Measurements from ENCODE around the gene CDC42BPB.

CDC42BPB gene

DNA sequence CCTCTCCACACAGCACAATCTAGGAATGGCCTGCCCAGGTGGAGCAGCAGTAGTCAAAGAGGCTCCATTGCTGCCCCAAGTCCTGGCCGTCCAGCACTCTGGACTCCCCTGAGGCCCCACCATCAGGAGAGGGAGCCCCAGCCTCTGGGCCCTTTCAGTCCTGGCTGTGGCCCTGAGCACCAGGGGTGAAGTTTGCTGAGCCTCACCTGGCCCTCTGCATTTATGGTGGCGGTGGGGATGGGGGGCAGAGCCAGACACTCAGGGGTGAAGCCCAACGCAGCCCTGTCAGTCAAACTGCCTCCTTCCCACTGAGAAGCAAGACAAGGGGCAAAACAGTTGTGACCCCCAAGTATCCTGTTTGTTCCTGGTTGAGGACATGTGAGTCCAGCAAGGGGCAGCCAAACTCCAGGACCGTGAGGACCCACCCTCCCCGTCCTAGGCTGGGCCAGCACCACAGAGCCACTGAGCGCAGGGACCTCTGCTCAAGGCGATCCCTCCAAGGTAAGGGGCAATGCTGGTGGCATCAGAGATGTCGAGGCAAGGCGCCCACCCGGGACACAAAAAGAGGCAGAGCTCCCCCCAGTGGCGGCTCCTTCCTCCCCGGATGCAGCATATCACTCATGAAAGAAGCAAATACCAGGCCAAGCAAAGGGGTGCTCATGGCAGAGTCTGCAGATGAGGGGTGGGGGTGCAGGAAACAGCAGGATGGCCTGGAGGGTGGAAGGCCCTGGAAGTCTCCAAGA lies 139.7 kb downstream of the CDC42BPB start:
- Histone ChIP-seq H3K4me3 (ENCODE audit: low read length) (no peak overlapping the region), H3K36me3 (ENCODE audit: insufficient read depth, low read length) (no peaks in the 10 kb centered on the region), H3K27me3 (ENCODE audit: insufficient read depth, low read length) (no peaks in the 10 kb centered on the region)

DNA sequence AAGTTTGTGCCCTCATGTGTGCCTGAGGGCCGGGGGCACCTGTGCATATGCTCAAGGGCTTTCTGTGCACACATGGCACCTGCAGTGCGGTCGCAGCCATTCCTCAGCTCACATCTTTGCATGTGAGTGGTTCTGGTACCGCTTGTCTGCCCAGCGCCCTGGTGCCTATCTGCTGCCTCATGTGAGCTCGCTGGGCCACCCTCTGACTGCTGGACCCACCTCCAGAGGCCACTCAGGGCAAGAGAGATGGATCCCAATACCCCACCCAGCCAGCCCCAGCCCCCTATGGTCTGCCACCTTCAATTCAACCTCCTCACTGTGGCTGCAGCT lies 140.3 kb downstream of the CDC42BPB start:
- Histone ChIP-seq H2AFZ (ENCODE audit: low read depth, low read length) (no peak overlapping the region), H3K9me3 (ENCODE audit: low read length) (peaks cover 3% of the 10 kb centered on the region), H3K36me3 (ENCODE audit: insufficient read depth, low read length) (no peaks in the 10 kb centered on the region), H3K4me3 (ENCODE audit: low read length) (no peak overlapping the region), H3K4me1 (ENCODE audit: insufficient read depth, low read length) (no peaks in the 10 kb centered on the region), H3K27me3 (ENCODE audit: insufficient read depth, low read length) (no peaks in the 10 kb centered on the region)

More for the DNA sequence above, 139.7 kb downstream of the CDC42BPB start:
- Histone ChIP-seq H2AFZ (ENCODE audit: low read depth, low read length) (no peak overlapping the region), H3K9me3 (ENCODE audit: low read length) (peaks cover 3% of the 10 kb centered on the region), H3K4me1 (ENCODE audit: insufficient read depth, low read length) (no peaks in the 10 kb centered on the region)

DNA sequence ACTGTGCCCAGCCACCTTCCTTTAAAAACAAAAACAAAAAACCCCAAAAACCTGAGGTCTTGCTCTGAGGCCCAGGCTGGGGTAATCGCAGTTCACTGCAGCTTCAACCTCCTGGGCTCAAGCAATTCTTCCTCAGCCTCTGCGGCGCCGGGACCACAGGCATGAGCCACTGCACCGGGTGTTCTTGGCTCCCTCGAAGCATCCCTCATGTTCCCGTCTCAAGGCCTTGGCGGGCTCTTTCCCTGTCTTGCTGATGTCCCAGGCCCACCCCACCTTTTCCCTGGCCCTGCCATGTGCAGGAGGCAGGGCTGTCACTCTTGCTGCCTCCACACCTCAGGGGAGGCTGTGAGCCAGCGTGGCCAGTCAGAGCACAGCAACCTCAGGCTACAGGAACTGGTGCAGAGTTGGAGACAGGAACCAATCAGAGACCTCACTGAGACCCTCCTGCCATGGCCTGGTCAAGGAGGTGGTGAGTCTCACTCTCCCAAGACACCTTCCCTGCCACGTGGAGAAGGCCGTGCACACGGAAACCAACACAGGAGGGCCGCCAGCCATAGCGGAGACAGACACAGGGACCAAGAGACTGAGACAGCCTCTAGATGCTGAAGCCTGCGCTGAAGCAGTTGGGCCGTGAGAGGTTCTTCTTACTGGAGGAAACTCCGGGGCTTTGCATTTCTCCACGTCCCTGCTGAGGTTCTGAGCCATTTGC lies 140.8 kb downstream of the CDC42BPB start:
- H3K9me3 ChIP-seq (ENCODE audit: low read length), result peaks cover 3% of the 10 kb centered on the region
- H3K27me3 ChIP-seq (ENCODE audit: insufficient read depth, low read length), result no peaks in the 10 kb centered on the region
- H3K36me3 ChIP-seq (ENCODE audit: insufficient read depth, low read length), result peaks cover 3% of the 10 kb centered on the region
- H3K4me1 ChIP-seq (ENCODE audit: insufficient read depth, low read length), result no peaks in the 10 kb centered on the region
- no peak overlapping the region for H3K4me3 ChIP-seq (ENCODE audit: low read length)
- no peak overlapping the region for H2AFZ ChIP-seq (ENCODE audit: low read depth, low read length)

DNA sequence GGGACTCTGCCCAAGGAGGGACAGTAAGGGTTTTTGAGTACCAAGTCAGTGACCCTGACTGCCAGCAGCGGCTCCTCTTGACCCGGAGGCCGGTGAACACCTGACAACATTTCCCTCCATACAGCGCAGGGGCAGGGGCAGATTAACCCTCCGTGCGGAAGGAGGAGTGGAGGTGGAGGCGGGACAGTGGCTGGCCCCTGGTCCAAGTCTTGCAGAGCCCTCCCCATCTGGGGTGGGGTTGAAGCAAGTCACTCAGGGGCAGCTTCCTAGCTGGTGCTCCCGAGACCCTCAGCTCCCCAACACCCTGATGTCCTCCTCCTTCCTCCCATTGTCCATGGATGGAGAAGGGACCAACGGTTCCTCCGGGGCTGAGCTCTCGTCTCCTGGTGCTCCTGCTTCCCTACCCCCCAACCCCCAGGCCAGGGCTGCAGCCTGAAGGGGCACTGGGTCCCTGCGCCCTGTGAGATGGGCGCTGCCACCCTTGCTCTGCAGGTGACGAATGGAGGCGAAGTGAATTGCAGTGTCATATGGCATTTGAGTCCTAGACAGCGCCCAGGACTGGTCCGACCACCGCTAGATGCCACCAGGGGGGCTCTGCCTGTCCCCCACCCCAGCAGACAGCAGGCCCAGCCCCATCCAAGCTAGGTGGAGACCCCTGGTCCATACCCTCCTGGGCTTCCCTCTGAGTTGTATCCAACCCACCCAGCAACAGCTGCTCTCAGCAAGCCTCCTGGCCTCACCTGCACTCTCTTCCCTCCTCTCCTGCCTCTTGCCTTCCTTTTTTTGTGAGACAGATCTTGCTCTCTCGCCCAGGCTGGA lies 141.8 kb downstream of the CDC42BPB start:
- Histone ChIP-seq H3K9me3 (ENCODE audit: low read length) (peaks cover 3% of the 10 kb centered on the region), H2AFZ (ENCODE audit: low read depth, low read length) (no peak overlapping the region), H3K27me3 (ENCODE audit: insufficient read depth, low read length) (no peaks in the 10 kb centered on the region), H3K4me1 (ENCODE audit: insufficient read depth, low read length) (no peaks in the 10 kb centered on the region), H3K36me3 (ENCODE audit: insufficient read depth, low read length) (peaks cover 3% of the 10 kb centered on the region), H3K4me3 (ENCODE audit: low read length) (no peak overlapping the region)

DNA sequence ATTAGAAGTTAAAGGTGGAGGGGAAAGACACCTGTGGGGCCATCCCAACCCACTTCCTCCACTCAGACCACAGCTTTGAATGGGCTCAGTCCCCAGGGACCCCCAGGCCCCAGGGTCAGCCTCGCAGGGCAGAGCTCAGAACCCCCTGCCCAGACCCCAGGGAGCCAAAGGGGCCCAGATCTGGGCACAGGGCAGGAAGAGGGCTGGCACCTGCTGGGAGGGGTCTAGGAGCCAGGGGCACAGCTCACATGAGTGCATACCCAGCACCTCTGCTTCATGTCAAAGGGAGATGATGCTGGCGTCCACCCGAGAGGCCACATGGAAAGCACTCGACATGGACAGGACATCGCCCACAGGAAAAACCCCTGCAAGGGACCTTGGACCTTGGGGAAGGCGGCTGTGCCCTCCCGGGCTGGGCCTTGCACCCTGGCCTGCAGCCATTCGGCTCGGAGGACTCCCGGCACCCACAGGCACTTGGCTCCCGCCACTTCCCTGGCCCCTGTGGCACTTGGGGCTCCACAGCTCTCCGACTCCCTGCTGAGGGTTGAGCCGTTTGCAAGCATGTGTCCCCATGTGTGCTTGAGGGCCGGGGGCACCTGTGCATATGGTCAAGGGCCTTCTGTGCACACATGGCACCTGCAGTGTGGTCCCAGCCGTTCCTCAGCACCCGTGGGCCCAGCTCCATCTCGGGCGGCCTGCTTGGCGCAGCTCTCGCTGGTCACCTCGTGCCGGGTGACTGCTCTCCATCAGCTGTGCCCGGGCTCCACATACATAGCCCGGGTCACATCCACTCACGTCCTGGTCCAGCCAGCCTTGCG lies 142.7 kb downstream of the CDC42BPB start:
- H3K27me3 ChIP-seq (ENCODE audit: insufficient read depth, low read length), result no peaks in the 10 kb centered on the region
- H3K36me3 ChIP-seq (ENCODE audit: insufficient read depth, low read length), result peaks cover 3% of the 10 kb centered on the region
- H3K9me3 ChIP-seq (ENCODE audit: low read length), result no peaks in the 10 kb centered on the region
- no peak overlapping the region for H3K4me3 ChIP-seq (ENCODE audit: low read length)
- H3K4me1 ChIP-seq (ENCODE audit: insufficient read depth, low read length), result no peaks in the 10 kb centered on the region
- no peak overlapping the region for H2AFZ ChIP-seq (ENCODE audit: low read depth, low read length)

DNA sequence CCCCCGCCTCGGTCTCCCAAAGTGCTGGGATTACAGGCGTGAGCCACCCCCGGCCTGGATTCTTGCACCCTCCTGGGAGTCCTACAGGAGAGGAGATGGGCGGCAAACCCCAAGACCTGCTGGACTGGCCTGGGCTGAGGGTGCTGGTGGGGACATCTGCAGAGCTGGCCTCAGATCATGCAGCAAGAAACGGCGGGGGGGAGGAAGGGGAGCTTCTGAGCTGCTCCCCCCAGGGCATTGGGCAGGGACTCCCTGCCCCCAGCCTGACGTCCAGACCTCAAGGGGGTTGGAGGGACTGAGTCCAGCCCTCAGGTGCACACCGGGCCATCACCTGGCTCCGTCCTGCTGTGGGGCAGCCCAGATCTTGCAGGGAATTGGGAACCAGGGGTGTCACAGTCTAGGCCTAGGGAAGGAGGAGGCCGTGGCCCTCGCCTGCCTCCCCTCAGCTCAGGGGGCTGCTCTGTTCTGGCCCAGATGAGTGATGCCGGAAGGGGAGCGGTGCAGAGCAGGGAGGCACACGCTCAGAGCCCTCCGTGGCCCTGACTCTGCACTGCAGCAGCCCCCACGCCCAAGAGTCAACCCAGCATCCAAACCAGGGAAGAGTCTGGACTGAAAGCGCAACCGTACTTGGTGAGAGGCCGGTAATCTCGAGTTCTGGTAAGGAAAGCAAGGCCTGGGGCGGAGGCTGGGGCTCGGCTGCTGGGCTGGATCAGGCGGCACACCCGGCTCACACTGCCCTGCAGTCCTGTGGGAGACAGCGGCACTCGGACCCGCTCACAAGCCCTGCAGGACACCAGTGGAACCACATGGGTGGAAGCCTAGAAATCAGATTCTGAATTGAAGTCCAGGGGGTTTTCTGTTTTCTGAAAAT lies 143.8 kb downstream of the CDC42BPB start:
- Histone ChIP-seq H2AFZ (ENCODE audit: low read depth, low read length) (no peak overlapping the region), H3K9me3 (ENCODE audit: low read length) (no peaks in the 10 kb centered on the region), H3K36me3 (ENCODE audit: insufficient read depth, low read length) (peaks cover 3% of the 10 kb centered on the region), H3K4me1 (ENCODE audit: insufficient read depth, low read length) (no peaks in the 10 kb centered on the region), H3K27me3 (ENCODE audit: insufficient read depth, low read length) (no peaks in the 10 kb centered on the region), H3K4me3 (ENCODE audit: low read length) (no peak overlapping the region)

DNA sequence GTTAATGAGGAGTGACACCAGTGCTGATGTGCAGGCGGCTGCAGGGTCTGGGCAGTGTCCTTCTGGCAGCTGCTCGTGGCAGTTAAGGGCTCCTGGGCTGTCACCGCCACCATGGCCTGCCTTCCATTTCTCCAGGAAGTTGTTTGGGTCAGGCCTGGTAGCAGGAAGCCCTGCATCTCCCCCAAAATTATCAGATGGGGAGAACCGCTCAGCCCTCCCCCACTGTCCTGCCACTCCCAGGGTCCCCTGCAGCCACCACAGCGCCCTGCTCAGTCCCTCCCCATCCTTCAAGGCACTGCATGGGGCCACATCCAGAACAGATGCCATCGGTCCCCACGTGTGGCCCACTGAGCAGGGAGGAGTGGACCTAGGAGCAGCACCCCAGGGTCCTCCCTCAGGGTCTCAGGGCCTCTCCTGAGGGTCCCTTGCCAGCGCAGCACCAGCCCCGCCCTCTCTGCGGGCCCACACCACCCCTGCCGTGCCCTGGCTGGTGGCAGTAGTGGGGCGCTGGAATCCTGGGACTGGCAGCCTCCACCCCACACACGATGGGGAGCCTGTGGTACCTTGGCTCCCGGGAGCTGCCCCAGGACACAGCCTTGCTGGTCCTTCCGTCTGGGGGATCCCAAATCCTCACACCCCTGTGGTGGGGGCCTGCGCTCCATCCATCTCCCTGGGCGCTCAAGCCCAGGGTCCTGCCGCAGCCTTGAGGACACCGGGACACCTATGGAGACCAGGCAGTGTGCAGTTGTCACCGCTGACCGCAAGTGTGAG lies 145.2 kb downstream of the CDC42BPB start:
- Histone ChIP-seq H2AFZ (ENCODE audit: low read depth, low read length) (no peak overlapping the region), H3K36me3 (ENCODE audit: insufficient read depth, low read length) (peaks cover 13% of the 10 kb centered on the region), H3K27me3 (ENCODE audit: insufficient read depth, low read length) (no peaks in the 10 kb centered on the region), H3K4me1 (ENCODE audit: insufficient read depth, low read length) (no peaks in the 10 kb centered on the region), H3K9me3 (ENCODE audit: low read length) (peaks cover 3% of the 10 kb centered on the region), H3K4me3 (ENCODE audit: low read length) (no peak overlapping the region)

DNA sequence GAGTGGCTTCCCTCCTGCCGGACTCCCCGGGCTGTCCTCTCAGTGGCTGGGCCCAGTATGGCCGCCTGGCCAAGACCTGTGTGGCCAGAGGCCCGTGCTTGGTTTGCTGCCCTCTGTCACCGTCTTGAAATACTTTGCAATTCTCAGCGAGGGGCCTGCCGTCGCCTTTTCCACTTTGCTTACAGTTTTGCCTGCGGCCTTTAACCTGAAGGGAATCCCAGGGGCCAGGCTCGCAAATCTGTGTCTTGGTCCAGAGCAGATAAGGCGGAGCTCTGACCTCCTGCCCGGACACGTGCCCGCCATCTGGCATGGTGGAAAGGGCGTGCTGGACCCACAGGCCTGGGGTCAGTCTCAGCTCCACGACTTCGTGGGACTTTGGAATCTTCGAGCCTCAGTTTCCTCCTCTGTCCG lies 145.8 kb downstream of the CDC42BPB start:
- Histone ChIP-seq H3K9me3 (ENCODE audit: low read length) (peaks cover 8% of the 10 kb centered on the region), H3K4me1 (ENCODE audit: insufficient read depth, low read length) (no peaks in the 10 kb centered on the region), H3K4me3 (ENCODE audit: low read length) (no peak overlapping the region), H3K36me3 (ENCODE audit: insufficient read depth, low read length) (peaks cover 19% of the 10 kb centered on the region), H3K27me3 (ENCODE audit: insufficient read depth, low read length) (no peaks in the 10 kb centered on the region), H2AFZ (ENCODE audit: low read depth, low read length) (no peak overlapping the region)

DNA sequence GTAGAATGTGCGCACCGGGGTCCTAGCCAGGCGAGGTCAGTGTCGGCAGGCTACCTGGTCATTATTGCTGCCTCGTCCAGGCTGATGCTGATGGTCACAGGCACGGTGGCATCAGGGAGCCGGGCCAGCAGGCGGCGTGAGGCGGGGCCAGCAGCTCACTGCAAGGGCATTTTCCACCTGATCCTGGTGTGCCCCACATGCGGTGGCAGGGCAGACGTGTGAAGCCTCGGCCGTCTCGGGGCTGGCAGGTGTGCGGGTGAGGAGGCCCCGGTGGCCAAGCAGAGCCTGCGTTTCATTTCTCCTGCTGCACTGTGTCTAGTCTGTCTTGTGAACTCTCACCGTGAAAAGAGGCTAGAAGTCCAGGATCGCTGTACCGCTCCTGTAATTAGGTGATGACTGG lies 146.9 kb downstream of the CDC42BPB start:
- no peaks in the 10 kb centered on the region for H3K4me1 ChIP-seq (ENCODE audit: insufficient read depth, low read length)
- peaks cover 12% of the 10 kb centered on the region for H3K9me3 ChIP-seq (ENCODE audit: low read length)
- no peaks in the 10 kb centered on the region for H3K27me3 ChIP-seq (ENCODE audit: insufficient read depth, low read length)
- H3K4me3 ChIP-seq (ENCODE audit: low read length), result no peak overlapping the region
- no peak overlapping the region for H2AFZ ChIP-seq (ENCODE audit: low read depth, low read length)
- peaks cover 28% of the 10 kb centered on the region for H3K36me3 ChIP-seq (ENCODE audit: insufficient read depth, low read length)

DNA sequence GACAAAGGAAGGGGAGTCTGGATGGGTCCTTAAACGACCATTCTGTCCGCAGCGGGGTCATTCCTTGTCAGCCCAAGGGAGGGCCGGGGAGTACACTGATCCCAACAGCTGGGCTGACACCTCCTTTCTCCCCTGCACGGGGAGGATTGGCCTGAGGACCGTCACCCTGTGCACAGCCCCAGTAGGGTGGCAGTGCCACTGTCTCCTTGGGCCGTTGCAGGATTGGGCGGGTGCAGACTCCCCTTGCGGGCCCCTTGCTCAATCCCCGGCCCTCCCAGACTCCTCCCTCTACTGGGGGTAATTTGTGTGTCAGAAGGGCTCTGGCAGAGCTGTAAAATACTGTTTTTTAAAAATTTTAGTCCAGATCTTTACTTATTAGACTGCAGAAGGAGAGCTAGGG lies 147.4 kb downstream of the CDC42BPB start:
- Histone ChIP-seq H3K4me1 (ENCODE audit: insufficient read depth, low read length) (no peaks in the 10 kb centered on the region), H3K27me3 (ENCODE audit: insufficient read depth, low read length) (no peaks in the 10 kb centered on the region), H2AFZ (ENCODE audit: low read depth, low read length) (no peak overlapping the region), H3K36me3 (ENCODE audit: insufficient read depth, low read length) (peaks cover 33% of the 10 kb centered on the region), H3K9me3 (ENCODE audit: low read length) (peaks cover 17% of the 10 kb centered on the region), H3K4me3 (ENCODE audit: low read length) (no peak overlapping the region)

DNA sequence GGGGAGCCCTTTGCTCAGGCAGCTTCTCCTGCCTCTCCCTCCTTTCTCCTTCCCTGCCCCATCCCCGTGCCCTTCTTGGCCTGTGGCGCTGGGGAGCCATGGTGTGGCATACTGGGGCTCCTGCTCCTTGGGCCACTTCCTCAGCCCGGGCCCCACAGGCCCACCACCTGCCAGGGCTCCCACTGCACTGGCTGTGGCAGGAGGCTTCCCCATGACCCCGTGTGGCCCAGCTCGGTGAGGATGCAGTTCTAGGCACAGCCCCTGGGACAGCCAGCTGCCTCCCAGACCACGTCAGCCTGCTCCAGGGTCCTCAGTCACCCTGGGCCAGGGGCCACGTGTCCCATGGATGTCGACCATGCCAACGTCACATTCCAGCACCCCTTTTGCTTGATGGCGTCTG lies 147.9 kb downstream of the CDC42BPB start:
- no peaks in the 10 kb centered on the region for H3K4me1 ChIP-seq (ENCODE audit: insufficient read depth, low read length)
- H3K4me3 ChIP-seq (ENCODE audit: low read length), result no peak overlapping the region
- peaks cover 34% of the 10 kb centered on the region for H3K36me3 ChIP-seq (ENCODE audit: insufficient read depth, low read length)
- H3K27me3 ChIP-seq (ENCODE audit: insufficient read depth, low read length), result no peaks in the 10 kb centered on the region
- H2AFZ ChIP-seq (ENCODE audit: low read depth, low read length), result no peak overlapping the region
- H3K9me3 ChIP-seq (ENCODE audit: low read length), result peaks cover 17% of the 10 kb centered on the region
